NCI-H2196 treated with DMSO at 0.1 percent for 48 hours (cell line): Measurements from ENCODE around the gene FOSB.
A peak's percentile ranks its signal among the peaks of the same experiment; 100 is the strongest.
"Not testable (repeated sequence)": the region's sequence is repeated elsewhere in the genome, so short reads cannot be mapped to it uniquely, and the experiment has no call there.

Source experiments
- DNase-seq: peaks from one replicate; lab custom pipeline; 2025; ENCODE audit not compliant: unreplicated experiment; lab: John Stamatoyannopoulos, UW

The FOSB gene

GRCh38 chr19:45467456-45468158 is at the start of gene FOSB:
Gene FOSB, plus strand, starts transcription at chr19:45467996. Its CDS starts 591 bp downstream, at chr19:45468587.
- peak; percentile 90 for DNase-seq

GRCh38 chr19:45418802-45419201 is 49.0 kb upstream of the FOSB start:
- DNase-seq = no peak

DNA sequence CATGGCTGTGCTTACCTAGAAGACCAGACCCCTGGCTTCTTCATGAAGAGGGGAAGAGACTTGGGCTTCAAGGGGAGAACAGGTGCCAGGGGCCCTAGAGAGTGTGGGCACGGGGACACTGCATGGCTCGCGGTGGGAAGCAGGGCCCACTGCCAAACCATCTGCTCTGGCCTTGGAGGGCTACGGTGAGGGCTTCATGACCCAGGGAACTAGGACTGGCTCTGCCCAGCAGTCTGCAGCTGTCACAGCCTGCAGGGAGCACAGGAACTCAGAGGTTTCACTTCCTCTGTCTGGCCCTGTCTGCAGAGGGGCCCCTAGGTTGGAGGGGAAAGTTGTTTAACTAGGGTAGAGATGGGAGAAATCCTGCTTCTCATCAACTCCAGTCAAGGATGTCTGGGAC is 48.4 kb upstream of the FOSB start:
- DNase-seq = no peak

GRCh38 chr19:45419895-45420294 is 47.9 kb upstream of the FOSB start:
- no peak for DNase-seq

DNA sequence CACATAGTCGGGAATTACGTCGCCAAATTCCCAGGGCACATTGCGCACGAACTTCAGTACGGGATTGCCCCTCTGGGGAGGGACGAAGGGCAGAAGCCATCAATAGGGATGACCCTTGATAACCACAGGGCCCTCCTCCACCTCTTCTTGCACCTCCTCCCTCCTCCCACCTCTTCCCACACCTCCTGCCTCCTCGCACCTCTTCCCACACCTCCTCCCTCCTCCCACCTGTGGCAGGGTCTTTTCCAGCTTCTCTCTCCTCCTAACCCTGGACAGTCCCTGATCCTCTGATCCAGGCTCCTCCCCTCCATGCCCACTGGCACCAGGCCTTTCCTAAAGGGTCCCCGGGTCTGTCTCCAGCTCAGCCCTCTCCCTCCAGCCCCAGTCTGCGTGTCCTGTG is 47.4 kb upstream of the FOSB start:
- DNase-seq = no peak

GRCh38 chr19:45420871-45421270 is 46.9 kb upstream of the FOSB start:
- no peak for DNase-seq

- no peak for DNase-seq
These were observed 45.8 kb upstream of the FOSB start for GRCh38 chr19:45421947-45422498.

- no peak for DNase-seq
These were observed 44.7 kb upstream of the FOSB start for GRCh38 chr19:45423033-45423588.

DNA sequence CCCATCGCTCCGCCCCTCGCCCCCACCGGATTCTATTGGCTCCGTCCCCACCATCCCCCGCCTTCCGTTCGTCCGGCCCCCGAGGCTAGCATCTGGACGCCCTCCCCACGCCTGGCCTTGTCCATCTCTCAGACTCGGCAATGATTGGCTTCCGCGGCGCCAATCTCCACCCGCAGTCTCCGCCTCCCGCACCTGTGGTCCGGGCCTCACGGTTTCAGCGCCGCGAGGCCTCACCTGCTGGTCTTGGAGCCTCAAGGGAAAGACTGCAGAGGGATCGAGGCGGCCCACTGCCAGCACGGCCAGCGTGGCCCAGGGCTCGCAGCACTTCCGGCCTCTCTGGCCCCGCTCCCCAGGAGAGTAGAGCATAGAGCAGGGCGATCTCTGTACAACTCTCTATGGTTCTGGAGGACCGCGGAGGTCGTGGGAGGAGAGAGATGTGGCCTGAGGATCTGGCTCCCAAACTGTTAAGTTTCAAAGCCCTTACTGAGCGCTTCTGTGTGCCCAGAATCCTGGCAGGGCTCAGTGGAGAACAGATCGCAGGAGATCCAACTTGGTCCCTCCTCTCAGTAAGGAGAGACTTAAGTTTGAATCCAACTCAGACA is 44.1 kb upstream of the FOSB start, which contains the start of gene ERCC1:
ERCC1 (minus strand) TSS at position 329 of the 602 bp plus-strand sequence. CDS start 543 bp downstream, outside the sequence.
- peak; percentile 98 for DNase-seq

- no peak for DNase-seq
These were observed 43.4 kb upstream of the FOSB start for GRCh38 chr19:45424191-45425058.

DNA sequence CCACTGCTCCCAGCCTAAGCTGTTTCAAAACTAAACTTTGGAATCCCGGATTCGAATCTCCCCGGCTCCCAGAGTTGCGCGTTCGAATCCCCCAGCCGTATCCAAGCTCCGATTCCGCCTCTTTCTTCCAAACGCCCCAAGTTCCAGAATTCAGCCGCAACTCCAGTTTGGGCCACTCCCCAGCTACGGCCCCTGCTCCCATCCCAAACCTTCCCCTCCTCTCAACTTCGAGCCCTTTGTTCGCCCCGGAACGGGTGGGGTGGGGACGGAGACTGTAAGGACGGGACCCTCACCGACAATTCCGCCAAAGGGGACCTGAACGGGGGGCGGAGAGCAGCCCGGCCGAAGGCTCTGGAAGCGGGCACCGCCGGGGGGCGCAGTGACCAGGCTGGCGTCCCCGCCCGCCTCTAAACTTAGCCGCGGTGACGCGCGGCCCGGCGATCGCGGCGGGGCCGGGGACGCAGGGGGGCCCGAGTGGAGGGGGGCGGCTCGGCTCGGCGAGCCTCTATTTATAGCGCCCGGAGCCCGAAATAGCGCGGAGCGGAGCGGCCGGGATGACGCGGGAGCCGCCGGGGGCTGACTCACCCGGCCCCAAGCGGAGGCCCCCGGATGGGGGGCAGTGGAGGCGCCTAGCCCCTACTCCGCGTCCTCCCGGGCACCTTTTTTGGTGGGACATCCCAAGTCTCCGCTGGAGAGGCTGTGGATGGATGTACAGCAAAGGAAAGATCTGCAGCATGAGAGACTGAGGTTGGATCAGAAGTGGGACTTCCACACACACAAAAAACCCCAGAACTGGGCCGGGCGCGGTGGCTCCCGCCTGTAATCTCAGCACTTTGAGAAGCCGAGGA is 39.2 kb upstream of the FOSB start:
- no peak for DNase-seq

- not testable (repeated sequence) for DNase-seq
These were observed 37.9 kb upstream of the FOSB start for GRCh38 chr19:45429896-45430295.

DNA sequence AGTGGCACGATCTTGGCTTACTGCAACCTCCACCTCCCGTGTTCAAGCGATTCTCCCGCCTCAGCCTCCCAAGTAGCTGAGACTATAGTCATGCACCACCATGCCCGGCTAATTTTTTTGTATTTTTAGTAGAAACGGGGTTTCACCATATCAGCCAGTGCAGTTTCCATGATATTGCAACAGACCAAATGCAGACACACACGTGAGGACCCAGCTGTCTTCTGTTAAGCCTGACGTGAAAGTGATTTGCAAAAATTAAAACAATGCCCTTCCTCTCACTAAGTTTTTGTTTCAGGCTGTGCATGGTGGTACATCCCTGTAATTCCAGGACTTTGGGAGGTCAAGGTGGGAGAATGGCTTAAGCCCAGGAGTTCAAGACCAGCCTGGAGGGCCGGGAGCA is 36.8 kb upstream of the FOSB start:
- not testable (repeated sequence) for DNase-seq

DNA sequence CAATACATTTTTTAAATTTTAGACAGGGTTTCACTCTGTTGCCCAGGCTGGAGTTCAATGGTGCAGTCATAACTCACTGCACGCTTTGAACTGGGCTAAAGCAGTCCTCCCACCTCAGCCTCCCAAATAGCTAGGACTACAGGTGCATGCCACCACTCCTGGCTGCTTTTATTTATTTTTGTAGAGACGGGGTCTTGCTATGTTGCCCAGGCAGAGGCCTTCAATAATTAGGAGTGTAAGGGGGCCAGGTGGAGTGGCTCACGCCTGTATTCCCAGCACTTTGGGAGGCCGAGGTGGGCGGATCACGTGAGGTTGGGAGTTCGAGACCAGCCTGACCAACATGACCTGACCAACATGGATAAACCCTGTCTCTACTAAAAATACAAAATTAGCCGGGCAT is 35.3 kb upstream of the FOSB start:
- not testable (repeated sequence) for DNase-seq

DNA sequence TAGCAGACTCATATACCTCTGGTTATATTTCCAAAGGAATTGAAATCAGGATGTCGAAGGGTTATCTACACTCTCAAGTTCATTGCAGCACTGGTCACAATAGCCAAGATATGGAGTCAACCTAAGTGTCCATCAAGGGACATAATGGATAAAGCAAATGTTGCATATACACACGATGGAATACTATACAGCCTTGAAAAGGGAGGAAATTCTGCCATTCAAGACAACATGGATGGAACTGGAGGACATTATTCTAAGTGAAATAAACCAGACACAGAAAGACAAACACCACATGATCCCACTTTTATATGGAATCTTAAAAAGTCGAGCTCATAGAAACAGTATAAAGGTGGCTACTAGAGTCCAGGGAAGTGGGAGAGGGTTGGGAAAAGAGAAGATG is 30.5 kb upstream of the FOSB start:
- DNase-seq = no peak

GRCh38 chr19:45439190-45439568 is 28.6 kb upstream of the FOSB start:
- DNase-seq = no peak

DNA sequence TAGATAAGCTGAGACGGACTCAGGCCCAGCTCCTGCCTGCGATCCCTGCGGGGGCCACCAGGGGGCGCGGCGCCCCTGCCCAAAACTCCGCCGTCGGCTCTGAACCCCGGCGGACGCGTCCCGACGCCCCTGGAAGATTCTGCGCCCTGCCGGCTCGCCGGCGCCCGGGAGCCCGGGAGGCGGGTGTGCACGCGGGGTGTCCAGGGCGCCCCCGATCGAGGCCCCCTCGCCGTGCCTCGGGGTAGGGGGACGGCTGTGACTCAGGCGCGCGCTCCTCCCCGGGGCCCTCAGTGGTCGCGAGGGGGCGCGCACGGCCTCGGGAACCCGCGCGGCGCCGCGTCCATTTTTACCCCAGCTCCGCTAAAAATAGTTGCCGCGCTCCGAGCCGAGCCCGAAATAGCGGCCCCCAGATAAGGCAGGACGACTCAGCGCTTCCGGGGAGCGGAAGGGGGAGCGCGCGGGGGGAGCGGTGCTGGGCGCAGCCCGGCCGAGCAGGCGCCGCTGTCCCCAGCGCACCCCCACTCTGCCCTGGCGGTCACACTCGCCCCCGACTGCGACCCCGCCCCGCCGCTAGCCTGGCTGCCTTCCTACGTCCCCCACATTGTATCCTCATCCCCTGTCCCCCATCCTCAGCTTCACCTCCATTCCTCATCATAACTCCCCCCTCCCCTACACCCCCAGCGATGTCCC is 28.1 kb upstream of the FOSB start:
- peak; percentile 59 for DNase-seq

DNA sequence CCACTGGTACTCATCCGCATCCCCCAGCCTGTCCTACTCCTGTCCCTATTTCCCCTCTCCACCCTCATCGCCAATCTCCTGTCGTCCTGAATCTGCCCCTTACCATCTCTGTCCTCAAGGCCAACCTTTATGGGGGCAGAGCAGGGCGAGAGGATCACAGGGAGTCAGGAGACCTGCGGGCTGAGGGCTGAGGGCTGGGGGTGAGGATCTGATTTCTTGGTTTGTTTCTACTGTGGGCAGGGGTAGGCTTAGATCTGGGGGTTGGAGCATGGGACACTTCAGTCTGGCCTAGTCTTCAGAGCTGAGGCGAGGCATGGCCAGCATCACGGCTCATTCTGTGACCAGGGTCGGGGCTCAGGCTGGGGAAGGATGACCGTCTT is 27.5 kb upstream of the FOSB start:
- DNase-seq = no peak

DNA sequence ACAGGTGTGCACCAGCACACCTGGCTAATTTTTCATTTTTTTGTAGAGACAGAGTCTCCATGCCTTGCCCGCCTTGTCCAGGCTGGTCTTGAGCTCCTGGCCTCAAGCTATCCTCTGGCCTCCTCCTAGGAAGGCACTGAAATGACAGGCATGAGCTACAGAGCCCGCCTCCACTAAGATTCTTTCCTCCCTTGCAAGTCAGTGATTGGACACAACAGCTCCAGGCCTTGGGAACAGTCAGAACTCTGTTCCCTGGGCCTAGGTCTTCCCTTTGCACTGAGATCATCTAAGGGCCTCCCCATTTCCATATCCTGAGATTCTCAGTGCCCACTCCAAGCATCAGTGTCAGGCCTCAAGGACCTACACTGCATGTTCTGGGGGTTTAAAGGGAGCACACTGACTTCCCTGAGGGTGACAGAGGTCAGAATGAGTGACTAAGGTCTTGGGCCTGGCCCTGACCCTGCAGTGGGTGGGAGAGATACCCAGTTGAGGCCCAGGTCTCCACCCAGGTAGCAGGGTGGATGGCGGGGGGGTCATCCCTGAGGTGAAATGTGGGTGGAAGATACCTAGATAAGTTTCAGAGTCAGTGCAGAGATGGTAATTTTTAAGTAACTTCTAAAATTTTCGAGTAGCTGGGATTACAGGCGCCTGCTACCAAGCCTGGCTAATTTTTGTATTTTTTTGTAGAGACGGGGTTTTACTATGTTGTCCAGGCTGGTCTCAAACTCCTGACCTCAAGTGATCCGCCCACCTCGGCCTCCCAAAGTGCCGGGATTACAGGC is 26.7 kb upstream of the FOSB start:
- DNase-seq = no peak
